UCSD-AML1 (cell line): ENCODE data around the gene TTF2.
"Not testable (repeated sequence)": the region's sequence is repeated elsewhere in the genome, so short reads cannot be mapped to it uniquely, and the experiment has no call there.

Source experiments
- DNase-seq: peaks from one replicate; lab custom pipeline; 2025; ENCODE audit not compliant: unreplicated experiment; lab: John Stamatoyannopoulos, UW

The TTF2 gene

DNA sequence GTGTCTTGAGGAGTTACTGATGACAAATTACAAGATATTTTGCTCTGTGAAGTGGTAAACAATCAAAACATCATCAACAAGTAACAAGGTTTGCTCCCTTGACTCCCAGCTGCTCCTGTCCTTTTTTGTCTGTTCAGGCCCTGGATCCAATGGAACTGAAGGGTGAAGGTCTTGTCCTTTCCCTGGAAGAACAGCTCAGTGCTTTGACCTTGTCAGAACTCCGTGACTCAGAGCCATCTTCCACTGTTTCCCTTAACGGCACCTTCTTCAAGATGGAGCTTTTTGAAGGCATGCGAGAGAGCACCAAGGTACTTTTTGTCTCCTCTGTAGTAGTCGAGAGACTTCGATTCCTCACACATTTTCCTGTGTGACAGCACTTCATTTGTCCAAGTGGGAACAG is 32.5 kb downstream of the TTF2 start:
- no peak for DNase-seq

DNA sequence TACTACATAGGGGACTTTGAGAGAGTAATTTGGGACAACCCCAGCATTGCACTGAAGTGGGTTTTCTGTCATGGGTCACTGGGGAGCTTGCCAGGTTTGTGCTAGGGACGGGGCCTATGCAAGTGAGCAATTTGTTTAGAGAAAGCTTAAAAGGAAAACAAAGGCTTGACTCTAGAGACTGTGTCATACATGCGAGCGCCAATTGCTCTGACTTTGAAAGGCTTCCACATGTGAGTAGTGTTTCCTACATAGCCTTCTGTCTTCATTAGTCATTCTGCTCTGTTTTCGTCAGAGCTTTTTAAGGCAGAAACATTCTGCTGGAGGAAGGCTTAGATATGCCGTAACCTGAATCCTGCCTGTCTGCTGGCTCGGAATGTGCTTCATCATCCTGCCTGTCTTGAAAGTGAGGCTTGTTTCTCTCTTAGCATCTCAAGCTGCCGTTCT is 33.0 kb downstream of the TTF2 start:
- no peak for DNase-seq

DNA sequence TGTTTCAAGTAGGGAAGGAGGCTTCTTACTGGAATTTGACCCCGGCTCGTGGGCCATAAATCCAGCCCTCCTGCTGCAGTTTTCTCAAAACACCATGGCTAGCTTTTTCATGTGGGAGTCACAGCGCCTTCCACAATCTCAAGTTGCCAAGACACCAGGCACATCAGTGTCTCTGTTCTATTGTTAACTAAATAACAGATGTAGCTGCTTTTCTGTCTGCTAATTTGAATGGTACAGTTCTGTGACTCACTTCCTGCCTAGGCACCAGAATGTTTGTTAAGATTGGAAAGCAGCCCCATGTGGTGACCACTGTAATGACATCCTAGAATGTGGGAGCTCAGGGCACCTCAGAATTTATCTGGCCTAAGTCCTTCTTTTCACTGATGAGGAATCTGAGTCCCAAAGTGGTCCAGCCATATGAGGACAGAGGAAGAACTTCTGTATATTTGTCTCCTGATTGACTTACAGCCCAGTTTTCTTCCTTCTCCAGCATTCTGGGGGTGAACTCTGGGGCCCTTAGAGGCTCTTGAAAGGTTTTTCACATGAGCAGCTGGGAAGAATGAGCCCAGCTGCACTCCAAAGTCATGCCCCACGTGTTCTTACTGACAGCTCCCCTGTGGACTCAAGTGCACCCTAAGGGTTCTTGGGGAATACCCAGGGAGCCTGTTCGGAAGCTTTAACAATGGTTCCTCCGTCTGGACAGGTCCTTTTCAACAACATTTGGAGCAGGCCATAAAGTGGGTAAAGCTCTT is 33.9 kb downstream of the TTF2 start:
- DNase-seq, result no peak

DNA sequence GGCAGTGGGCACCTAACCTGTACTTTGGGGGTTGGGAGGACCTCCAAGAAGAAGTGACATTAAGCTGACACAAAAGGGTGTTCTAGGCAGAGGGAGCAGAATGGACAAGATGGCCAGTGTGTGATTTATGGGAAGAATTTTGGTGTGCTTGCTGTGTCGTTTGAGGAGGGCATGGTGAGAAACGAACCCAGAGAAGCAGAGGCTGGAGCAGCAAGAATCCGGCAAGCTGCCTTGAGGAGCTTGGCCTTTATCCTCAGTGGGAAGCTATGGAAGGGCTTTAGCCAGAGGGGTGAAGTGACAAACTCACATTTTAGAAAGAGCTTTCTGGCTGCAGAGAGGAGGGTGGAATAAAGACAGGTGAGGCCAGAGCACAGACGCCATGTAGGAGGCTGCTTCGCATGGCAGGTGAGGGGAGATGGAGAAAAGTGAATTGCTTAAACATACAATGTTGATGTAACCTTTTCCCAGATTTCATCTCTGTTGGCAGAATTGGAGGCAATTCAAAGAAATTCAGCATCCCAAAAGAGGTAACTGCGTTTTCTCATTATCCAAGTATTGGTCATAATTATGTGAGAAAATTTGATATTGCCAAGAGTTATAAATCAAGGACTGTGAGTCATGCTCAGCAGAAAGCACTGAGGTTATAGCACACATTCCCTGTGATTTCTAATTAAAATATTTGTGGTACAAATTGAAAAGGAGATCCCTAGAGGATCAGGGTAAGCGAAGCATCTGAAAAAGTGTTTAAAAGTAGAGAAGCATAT is 34.9 kb downstream of the TTF2 start:
- no peak for DNase-seq

DNA sequence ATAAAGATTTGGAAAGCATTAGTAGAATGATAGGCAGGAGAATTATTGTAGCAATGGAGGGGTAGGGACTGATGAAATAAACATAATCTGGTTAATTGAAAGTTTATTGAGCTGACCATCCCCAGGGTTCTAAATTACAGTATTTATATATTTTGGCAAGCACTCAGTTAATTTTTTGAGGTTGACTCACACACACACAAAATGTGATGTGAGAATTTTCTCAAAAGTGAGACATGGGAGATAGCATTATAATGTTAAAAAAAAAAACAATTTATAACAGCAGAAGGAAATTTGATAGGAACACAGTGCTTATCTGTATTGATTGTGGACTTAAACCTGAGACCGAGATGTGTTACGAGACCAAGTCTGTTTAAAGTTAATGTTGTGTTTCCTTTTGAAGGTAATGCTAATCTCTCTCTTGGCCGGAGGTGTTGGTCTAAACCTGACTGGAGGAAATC is 36.9 kb downstream of the TTF2 start:
- DNase-seq, result no peak

DNA sequence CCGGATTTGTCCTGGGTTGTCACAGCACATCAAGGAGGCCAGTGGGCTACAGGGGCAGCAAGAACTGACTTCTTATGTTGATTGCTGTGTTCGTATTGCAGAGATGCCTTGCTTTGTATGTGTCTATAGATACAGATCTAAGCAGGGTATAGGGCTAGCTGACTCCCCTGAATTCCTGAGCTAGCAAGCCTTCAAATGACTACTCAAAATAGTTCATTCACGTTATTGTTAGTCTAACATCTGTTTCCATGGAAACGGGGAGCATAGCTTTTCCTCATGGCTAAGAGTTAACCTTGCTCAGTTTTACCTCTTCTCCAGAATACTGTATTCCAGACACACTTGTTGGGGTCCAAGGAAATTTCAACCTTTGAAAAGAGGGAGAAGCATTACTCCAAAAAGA is 37.3 kb downstream of the TTF2 start:
- DNase-seq, result no peak

DNA sequence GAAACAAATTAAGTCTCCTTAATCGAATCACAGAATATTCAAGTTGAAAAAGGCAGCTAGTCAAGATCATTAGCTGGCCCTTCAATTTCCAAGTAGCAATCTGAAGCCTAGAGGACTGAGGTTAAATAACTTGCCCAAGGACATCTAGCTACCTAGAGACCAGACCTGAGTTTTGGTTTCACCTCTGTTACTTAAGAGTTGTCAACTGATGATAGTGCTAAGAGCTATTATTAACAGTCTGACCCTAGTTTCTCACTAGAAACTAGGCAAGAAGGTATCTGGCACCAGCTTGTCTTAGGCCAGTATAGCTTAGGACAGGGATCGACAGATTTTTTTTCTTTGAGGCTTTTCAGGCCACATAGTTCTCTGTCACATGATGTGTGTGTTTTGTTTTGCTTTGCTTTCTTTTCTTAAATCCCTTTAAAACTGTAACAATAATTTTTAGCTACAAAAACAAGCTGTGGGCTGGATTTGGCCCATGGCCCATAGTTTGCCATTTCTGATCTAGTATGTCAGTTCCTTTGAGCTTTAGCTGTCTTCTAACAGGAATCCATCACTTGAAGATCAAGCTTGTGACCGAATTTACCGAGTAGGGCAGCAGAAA is 38.3 kb downstream of the TTF2 start:
- no peak for DNase-seq

DNA sequence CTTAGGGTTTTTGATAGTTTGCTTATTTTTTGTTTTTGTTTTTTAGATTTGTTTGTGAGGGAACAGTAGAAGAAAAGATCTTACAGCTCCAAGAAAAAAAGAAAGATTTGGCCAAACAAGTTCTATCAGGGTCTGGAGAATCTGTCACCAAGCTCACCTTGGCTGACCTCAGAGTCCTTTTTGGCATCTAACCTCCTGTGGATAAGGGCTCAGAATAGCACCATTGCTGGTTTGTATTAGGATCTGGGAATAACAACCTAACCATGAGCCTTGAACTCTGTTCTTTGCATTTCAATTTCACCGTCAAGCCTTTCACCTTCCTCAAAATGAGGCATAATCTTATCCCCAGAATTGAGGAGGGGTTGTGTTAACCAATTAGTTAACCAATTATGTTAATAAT is 41.2 kb downstream of the TTF2 start:
- no peak for DNase-seq

DNA sequence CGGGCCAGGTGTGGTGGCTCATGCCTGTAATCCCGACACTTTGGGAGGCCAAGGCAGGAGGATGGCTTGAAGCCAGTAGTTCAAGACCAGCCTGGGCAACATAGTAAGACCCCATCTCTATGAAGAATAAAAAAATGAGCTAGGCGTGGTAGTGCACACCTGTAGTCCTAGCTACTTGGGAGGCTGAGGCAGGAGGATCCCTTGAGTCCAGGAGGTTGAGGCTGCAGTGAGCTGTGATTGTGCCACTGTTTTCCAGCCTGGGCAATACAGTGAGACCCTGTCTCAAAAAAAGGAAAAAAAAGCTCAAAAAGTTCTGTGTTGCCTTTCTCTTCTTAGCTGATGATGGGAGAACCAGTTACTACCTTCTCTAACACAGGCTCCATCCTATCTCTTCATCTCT is 41.7 kb downstream of the TTF2 start:
- DNase-seq, result not testable (repeated sequence)

DNA sequence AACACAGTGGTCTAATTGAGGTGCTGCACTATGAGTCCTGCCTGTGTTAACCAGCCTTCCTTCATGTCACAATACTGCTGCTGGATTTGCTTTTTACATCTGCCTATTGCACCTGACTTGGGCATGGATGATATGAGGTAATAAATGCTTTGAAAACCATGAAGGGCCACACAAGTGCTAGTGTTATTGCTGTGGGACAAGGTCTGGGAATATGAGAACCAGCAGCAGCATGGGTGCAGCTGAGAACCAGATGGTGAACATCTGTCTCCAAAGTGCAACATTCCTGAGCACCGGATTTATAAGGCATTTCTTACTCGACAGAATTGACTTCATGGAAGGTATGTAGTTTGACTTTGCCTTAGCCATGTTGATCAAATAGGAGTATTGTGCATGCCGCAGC is 44.9 kb downstream of the TTF2 start:
- no peak for DNase-seq

DNA sequence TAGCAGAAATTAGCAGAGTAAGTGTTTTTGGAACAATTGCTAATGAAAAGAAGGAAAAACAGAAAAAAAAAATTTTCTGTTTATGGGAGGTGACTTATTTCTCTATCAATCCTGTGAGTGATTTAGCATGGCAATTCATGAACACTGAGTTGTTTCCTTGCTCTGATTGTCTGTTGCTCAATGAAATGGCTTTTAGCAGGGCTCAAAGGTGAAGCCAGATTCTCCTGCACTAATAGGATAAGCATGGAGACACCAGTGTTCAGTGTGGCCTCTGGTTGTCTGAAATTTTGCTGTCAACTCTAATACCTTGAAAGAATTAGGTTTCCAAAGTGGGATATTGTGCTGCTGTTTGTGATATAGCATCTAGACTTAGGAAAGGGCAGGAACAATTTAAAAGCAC is 45.6 kb downstream of the TTF2 start:
- DNase-seq, result no peak

DNA sequence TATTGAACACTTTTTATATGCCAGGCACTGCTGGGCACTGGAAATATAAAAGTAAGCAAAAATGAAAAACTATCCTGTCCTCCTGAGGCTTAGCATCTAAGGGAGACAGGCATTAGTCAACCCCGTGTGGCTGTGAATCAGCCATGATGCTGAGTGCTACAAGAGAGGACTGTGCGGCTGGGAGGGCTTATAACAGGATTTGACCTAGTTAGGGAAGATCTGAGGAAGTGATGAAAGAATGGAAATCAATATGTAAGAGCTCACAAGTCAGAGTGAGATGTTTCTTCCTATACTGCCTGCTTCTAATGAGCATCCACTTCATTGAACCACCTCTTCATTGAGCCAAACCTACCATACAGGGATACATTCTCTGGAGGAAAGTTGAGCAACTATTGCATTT is 46.4 kb downstream of the TTF2 start:
- DNase-seq, result no peak

DNA sequence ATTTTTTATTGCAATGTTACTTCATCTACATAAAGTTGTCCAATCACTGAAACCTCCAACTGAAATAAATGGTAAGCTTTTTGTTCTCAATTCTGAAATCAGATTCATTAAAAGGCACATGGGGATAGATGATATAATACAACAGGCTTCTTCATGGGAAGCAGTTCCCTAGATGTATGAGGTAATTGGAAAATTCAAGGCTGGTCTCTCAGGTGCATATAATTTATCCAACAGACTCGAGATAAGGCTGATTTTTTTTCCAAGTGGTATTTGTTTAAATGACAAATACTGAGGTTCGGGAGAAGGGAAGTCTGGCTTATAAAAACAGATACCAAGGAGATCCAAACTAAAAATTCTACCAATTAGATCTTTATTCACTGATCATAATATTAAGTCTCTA is 47.2 kb downstream of the TTF2 start:
- DNase-seq, result no peak

DNA sequence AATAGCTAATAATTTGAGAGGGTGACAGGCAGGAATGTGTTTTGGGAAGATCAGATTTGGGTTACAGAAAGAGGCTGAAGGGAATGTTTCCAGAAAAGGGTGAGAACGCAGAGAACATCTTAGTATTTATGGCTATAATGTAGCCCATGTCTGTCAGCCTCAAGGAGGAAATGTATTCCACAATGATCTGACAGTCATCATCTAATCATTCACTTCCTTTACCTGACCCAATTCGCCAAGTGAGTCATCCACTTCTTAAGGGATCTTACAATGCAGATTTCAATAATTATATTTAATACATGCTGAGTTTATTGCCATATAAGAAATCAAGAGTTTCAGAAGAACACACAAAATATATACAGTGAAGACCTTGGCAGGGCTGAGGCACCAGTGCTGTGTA is 50.6 kb downstream of the TTF2 start:
- DNase-seq, result no peak

DNA sequence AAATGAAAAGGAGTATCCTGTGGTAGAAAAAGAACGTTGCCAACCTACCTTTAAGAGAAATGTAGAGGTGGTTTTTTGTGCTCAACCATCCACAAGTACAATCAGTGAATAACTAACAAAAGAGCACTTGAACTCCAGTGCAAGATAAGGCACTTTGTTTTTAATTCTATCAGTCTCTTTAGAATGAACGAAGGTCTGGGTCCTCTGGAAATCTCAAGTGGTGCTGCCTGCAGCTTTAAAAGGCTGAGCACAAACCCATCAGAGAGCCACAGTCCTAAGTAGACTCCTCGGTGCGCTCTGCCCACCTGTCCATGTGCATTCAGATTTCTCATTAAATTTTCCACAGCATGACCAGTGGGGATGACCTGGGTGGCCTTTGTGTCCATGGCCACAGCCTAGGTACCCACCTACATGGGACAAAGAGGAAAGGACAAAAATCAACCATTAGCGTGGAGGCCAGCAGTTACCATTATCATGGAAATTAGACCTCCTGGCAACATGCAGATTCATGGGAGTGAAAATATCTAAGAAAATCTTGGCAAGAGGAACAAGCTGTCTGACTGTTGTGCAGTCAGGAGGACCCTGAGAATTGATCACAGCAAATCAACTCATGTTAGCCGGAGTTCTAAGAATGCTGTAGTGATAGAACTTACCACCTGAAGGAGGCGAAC is 52.1 kb downstream of the TTF2 start:
- no peak for DNase-seq

DNA sequence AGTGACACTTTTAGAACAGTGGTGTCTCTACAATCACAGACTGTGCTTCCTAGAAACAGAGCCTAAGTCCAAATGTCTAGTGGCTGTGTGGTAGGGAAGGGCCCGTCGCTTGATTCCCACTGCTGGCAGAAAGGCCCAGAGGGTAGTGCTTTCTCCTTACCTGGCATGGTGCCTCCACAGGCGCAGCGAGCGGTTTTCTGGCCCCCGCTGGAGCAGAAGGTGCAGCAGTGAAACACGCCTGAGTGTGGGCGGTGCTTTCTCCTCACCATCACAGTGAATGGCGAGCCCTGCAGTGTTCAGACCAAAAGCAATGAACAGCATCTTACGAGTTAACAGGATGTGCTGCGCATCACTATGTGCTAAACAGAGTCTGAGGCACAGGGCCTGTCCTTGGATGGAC is 53.1 kb downstream of the TTF2 start:
- DNase-seq, result no peak

DNA sequence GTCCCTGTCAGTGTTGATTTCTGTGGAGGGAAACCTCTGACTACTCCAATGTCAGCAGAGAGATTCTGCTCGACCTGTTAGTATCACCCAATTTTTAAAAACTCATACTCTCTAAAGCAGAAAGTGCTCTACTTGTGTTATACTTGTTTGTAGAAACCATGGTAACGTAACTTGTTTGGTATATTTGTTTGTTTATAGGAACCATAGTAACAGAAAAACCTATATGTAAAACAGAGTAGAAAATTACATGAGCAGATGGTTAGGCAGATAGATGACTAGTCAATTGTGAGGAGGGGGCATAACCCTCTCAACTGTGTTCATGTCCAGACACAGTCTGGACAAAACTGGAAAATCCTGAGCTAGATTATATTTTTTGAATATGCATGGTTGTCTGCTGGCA is 54.8 kb downstream of the TTF2 start:
- DNase-seq, result no peak

DNA sequence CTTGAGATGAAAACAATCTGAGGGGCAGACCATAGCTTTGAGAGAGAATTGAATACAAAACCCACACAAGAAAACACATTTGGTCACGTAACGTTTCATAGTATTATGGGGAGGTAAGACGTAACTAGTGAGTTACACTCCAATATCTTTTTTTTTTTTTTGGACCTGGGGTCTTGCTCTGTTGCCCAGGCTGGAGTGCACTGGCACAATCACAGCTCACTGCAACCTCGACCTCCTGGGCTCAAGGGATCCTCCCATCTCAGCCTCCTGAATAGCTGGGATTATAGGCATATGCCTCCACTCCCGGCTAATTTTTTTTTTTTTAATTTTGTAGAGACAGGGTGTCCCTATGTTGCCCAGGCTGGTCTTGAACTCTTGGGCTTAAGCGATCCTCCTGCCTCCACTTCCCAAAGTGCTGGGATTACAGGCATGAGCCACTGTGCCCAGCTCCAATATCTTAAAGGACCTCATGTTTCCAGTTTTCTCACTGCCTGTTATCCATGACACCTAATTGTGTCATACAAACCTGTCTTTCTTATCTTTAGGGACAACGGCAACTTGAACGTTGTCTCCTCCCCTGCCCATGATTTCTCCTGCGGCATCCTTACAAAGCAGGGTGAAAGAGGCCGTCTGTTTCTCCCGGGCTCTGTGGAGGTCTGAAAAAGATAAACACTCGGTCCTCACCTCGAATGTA is 56.1 kb downstream of the TTF2 start:
- DNase-seq, result no peak

DNA sequence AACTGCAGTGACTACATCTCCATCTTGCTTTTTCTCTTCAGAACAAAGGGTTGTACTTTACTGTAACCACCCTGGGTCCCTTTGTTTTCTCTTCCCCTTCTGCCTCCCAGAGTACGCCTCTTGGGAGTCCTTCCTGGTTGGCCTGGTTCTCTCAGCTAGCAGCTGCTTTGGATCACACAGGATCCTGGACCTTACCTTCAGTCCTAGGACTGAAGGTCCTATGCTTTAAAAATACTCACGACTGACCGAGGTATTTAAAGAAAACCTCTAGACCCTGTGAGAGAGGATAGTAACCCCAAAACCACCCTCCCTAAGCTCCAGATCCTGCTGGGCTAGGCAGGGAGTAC is 56.6 kb downstream of the TTF2 start:
- no peak for DNase-seq

DNA sequence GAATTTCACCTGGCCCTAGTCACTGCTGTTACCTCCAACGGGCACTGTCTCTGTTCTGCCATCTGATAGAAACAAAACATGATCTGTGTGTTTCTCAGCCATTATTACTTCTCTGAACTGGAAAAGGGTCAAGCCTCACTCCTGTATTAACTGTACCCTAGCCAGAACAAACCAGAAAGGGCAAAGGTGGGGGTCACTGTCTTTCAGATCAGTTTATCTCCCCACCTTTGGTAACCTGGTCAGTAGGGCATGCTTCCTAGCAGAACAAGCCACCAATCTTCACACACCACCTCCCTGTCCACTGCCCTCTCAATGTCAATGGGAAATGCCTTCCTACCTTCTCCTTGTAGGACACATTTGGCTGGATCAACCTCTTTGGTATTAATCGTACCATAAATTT is 57.6 kb downstream of the TTF2 start:
- DNase-seq, result no peak

DNA sequence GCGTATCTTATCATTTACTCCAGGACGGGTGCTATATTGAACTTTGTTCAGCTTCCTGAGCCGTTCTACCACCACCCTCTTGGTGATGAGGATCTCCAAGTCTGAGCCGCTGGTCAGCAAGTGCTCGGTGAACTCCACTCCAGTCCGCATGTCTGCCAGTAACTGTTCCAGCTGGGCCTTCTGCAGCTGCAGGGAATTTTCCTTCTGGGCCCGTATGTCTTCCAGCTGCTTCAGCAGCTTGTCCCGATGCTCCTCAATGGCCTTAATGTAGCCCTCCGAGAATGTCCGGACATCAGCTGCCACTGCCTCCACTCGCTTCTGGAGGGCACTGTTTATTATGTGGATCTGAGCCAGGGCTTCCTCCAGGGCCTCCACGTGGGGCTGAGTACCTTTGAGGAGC is 58.0 kb downstream of the TTF2 start:
- DNase-seq, result no peak
